SU-DHL-6 (cell line): ENCODE data around the gene HAAO.

Source experiments
- EZH2phosphoT487 ChIP-seq: fragments of 200-600 bp; sonication (generic), shearing (Covaris generic); conservative IDR thresholded peaks from 2 replicates; pipeline ENCODE4 v1.6.1; 2018; ENCODE audit warnings: mild to moderate bottlenecking, antibody characterized with exemption, low read length, moderate library complexity, mixed read lengths
- TF ChIP-seq, protein P1 (sequence below): fragments of 200-600 bp; sonication (generic); IDR thresholded peaks from one replicate; pipeline ENCODE4 v1.5.1; 2017; ENCODE audit warnings: antibody characterized with exemption, mild to moderate bottlenecking, low read length, moderate library complexity; ENCODE audit not compliant: insufficient read depth, poor library complexity, severe bottlenecking

DNA sequence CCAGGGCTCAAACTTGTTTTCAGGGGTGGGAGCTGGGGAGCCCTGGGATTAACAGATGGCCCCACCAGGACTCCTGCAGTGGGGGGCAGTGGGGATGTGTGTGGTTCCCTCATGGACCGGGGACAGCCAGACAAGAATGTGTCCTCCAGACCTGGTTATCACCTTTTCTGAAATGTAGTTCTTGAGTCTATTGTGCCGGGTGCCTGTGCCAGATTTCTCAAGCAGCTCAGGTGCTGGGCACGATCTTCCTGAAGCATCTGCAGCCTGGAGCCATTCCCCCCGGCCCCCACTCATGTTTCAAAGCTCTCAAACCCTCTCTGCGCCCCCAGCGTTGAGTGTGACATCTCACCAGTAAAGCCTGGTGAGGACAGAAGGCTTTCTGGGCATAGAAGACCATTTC, 48.4 kb upstream of the HAAO start:
- no peak for TF ChIP-seq EZH2phosphoT487
- TF ChIP-seq, protein P1, sequence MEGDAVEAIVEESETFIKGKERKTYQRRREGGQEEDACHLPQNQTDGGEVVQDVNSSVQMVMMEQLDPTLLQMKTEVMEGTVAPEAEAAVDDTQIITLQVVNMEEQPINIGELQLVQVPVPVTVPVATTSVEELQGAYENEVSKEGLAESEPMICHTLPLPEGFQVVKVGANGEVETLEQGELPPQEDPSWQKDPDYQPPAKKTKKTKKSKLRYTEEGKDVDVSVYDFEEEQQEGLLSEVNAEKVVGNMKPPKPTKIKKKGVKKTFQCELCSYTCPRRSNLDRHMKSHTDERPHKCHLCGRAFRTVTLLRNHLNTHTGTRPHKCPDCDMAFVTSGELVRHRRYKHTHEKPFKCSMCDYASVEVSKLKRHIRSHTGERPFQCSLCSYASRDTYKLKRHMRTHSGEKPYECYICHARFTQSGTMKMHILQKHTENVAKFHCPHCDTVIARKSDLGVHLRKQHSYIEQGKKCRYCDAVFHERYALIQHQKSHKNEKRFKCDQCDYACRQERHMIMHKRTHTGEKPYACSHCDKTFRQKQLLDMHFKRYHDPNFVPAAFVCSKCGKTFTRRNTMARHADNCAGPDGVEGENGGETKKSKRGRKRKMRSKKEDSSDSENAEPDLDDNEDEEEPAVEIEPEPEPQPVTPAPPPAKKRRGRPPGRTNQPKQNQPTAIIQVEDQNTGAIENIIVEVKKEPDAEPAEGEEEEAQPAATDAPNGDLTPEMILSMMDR = no peak
